GM12892 (cell line): Measurements from ENCODE around the gene CDKL4.

Experiments used
- POLR2A ChIP-seq: IDR thresholded peaks from 2 replicates; pipeline ENCODE4 v1.6.1; 2011; ENCODE audit warnings: low read depth, low read length, control low read depth
- POLR2AphosphoS5 ChIP-seq: IDR thresholded peaks from 2 replicates; pipeline ENCODE4 v1.6.1; 2011; ENCODE audit warnings: low read depth, low read length, control low read depth

GRCh38 chr2:39246382-39246980, 2.7 kb upstream of the CDKL4 start:
- TF ChIP-seq POLR2AphosphoS5: no peak
- TF ChIP-seq POLR2A: no peak
